ENCODE measurements around the gene TRIM17.

- TF ChIP-seq EP300 (IDR thresholded peaks at IDR 0.05) (no peak), POLR2A (IDR thresholded peaks at IDR 0.05) (no peak)
- TF ChIP-seq, protein P1, sequence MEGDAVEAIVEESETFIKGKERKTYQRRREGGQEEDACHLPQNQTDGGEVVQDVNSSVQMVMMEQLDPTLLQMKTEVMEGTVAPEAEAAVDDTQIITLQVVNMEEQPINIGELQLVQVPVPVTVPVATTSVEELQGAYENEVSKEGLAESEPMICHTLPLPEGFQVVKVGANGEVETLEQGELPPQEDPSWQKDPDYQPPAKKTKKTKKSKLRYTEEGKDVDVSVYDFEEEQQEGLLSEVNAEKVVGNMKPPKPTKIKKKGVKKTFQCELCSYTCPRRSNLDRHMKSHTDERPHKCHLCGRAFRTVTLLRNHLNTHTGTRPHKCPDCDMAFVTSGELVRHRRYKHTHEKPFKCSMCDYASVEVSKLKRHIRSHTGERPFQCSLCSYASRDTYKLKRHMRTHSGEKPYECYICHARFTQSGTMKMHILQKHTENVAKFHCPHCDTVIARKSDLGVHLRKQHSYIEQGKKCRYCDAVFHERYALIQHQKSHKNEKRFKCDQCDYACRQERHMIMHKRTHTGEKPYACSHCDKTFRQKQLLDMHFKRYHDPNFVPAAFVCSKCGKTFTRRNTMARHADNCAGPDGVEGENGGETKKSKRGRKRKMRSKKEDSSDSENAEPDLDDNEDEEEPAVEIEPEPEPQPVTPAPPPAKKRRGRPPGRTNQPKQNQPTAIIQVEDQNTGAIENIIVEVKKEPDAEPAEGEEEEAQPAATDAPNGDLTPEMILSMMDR (IDR thresholded peaks at IDR 0.05) = no peak
These were observed 18.7 kb downstream of the TRIM17 start for GRCh38 chr1:228397966-228398365.
